GM12872 (cell line): ENCODE data around the gene ZBTB32.

Source experiments
- TF ChIP-seq, protein P1 (sequence below): IDR thresholded peaks from 3 replicates; pipeline ENCODE4 v1.5.1; 2011; ENCODE audit warnings: low read depth, mild to moderate bottlenecking, low read length, moderate library complexity; ENCODE audit not compliant: insufficient read depth

ZBTB32 gene

GRCh38 chr19:35702223-35703012 is 1.9 kb upstream of the ZBTB32 start:
- TF ChIP-seq, protein P1, sequence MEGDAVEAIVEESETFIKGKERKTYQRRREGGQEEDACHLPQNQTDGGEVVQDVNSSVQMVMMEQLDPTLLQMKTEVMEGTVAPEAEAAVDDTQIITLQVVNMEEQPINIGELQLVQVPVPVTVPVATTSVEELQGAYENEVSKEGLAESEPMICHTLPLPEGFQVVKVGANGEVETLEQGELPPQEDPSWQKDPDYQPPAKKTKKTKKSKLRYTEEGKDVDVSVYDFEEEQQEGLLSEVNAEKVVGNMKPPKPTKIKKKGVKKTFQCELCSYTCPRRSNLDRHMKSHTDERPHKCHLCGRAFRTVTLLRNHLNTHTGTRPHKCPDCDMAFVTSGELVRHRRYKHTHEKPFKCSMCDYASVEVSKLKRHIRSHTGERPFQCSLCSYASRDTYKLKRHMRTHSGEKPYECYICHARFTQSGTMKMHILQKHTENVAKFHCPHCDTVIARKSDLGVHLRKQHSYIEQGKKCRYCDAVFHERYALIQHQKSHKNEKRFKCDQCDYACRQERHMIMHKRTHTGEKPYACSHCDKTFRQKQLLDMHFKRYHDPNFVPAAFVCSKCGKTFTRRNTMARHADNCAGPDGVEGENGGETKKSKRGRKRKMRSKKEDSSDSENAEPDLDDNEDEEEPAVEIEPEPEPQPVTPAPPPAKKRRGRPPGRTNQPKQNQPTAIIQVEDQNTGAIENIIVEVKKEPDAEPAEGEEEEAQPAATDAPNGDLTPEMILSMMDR, result no peak

DNA sequence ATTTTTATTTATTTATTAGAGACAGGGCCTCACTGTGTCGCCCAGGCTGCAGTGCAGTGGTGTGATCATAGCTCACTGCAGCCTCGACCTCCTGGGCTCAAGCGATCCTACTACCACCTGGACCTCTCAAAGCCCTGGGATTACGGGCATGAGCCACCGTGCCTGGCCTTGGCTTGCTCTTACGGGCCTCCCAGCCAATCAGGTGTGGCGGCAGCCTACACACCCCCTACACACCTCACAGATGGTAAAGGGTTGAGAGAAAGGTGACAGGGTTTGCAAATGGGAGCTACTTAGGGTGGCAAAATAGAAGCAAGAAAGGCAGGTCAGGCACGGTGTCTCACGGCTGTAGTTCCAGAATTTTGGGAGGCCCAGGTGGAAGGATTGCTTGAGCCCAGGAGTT is 1.0 kb upstream of the ZBTB32 start:
- TF ChIP-seq, protein P1, result no peak

- TF ChIP-seq, protein P1, result no peak
Measured at GRCh38 chr19:35708391-35708790, 4.0 kb downstream of the ZBTB32 start.

DNA sequence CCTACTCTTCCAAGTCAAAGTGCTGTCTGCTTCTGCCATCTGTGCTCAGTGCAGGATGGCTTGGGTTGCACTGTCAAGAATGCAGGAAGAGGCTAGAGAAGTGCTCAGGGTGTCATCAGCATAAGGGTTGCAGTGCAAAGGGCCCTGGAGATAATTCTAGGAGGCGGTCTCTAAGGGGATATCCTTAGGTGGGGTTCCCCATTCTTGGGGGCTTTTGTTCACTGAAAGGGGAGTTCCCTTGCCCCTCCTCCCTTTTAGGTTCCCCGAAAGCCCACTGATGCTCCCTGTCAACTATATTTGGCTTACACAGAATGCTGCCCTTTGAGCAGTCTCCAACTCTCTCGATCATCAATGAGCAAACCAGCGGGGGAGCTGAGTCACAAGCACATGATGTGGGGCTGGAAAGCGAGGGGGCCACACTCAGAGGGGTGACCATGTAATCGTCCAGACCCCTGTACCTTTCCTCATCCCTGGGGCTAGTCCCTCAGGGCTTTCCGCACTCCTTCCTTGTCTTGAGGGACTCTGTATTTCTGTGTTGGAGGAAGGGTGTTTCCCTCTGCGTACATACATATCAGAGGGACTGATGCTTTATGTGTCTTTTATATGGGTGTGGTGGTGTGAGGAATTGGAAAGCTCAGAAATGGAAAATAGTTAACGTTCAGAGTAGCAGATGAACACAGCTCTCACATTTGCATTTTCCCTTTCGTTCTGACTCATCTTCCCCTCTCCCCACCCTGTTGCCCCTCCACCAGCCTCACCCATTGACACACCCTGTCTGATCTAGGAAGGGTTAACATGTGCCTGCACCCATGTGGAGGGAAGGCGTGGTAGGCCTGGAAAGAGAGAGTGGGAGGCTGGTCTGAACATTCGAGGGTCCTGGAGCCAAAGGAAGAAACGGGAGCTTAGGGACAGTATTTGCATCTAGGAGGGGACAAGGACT is 6.7 kb downstream of the ZBTB32 start:
- TF ChIP-seq, protein P1, result no peak

- TF ChIP-seq, protein P1, result no peak
Measured at GRCh38 chr19:35712567-35713505, 8.5 kb downstream of the ZBTB32 start.

GRCh38 chr19:35713506-35713850 is 9.1 kb downstream of the ZBTB32 start:
- TF ChIP-seq, protein P1, result no peak
